ENCODE data around the gene ADAM23.

The ADAM23 gene

GRCh38 chr2:206433686-206434085, 9.6 kb upstream of the ADAM23 start:
- no peak for DNase-seq
- in situ Hi-C loops (cut with HindIII; ENCODE audit: low pct_ligation_motif_present, low pct_unique_long_range_greater_than_20kb, low sequenced_read_pairs), result no loop called here

GRCh38 chr2:206435742-206436141, 7.6 kb upstream of the ADAM23 start:
- no peak for DNase-seq
- in situ Hi-C loops (cut with HindIII; ENCODE audit: low pct_ligation_motif_present, low pct_unique_long_range_greater_than_20kb, low sequenced_read_pairs), result no loop called here

- no peak for DNase-seq
- in situ Hi-C loops (cut with HindIII; ENCODE audit: low pct_ligation_motif_present, low pct_unique_long_range_greater_than_20kb, low sequenced_read_pairs), result no loop called here
Measured at GRCh38 chr2:206438196-206438724, 5.1 kb upstream of the ADAM23 start.

- DNase-seq, result no peak
- in situ Hi-C loops (cut with HindIII; ENCODE audit: low pct_ligation_motif_present, low pct_unique_long_range_greater_than_20kb, low sequenced_read_pairs), result no loop called here
Measured at GRCh38 chr2:206442474-206442832, 879 bp upstream of the ADAM23 start.

- in situ Hi-C loops (cut with HindIII; ENCODE audit: low pct_ligation_motif_present, low pct_unique_long_range_greater_than_20kb, low sequenced_read_pairs), result no loop called here
- peak; percentile 24 for DNase-seq
Measured at GRCh38 chr2:206443735-206444527, 599 bp downstream of the ADAM23 start.

GRCh38 chr2:206445948-206446347, 2.6 kb downstream of the ADAM23 start:
- in situ Hi-C loops (cut with HindIII; ENCODE audit: low pct_ligation_motif_present, low pct_unique_long_range_greater_than_20kb, low sequenced_read_pairs), result no loop called here
- no peak for DNase-seq

GRCh38 chr2:206452242-206452641, 8.9 kb downstream of the ADAM23 start:
- DNase-seq, result no peak
- in situ Hi-C loops (cut with HindIII; ENCODE audit: low pct_ligation_motif_present, low pct_unique_long_range_greater_than_20kb, low sequenced_read_pairs), result no loop called here

- in situ Hi-C loops (cut with HindIII; ENCODE audit: low pct_ligation_motif_present, low pct_unique_long_range_greater_than_20kb, low sequenced_read_pairs), result no loop called here
- DNase-seq, result no peak
Measured at GRCh38 chr2:206452750-206453149, 9.4 kb downstream of the ADAM23 start.

- in situ Hi-C loops (cut with HindIII; ENCODE audit: low pct_ligation_motif_present, low pct_unique_long_range_greater_than_20kb, low sequenced_read_pairs), result no loop called here
- DNase-seq, result no peak
Measured at GRCh38 chr2:206456078-206456754, 12.9 kb downstream of the ADAM23 start.

GRCh38 chr2:206457188-206457634, 13.9 kb downstream of the ADAM23 start:
- no peak for DNase-seq

GRCh38 chr2:206462240-206462854, 19.0 kb downstream of the ADAM23 start:
- in situ Hi-C loops (cut with HindIII; ENCODE audit: low pct_ligation_motif_present, low pct_unique_long_range_greater_than_20kb, low sequenced_read_pairs), result no loop called here
- no peak for DNase-seq

More at GRCh38 chr2:206457188-206457634, 13.9 kb downstream of the ADAM23 start:
- in situ Hi-C loops (cut with HindIII; ENCODE audit: low pct_ligation_motif_present, low pct_unique_long_range_greater_than_20kb, low sequenced_read_pairs), result no loop called here

- in situ Hi-C loops (cut with HindIII; ENCODE audit: low pct_ligation_motif_present, low pct_unique_long_range_greater_than_20kb, low sequenced_read_pairs), result no loop called here
- DNase-seq, result no peak
Measured at GRCh38 chr2:206463685-206464084, 20.4 kb downstream of the ADAM23 start.

- in situ Hi-C loops (cut with HindIII; ENCODE audit: low pct_ligation_motif_present, low pct_unique_long_range_greater_than_20kb, low sequenced_read_pairs), result no loop called here
- DNase-seq, result no peak
Measured at GRCh38 chr2:206464597-206464996, 21.3 kb downstream of the ADAM23 start.

- in situ Hi-C loops (cut with HindIII; ENCODE audit: low pct_ligation_motif_present, low pct_unique_long_range_greater_than_20kb, low sequenced_read_pairs), result no loop called here
- no peak for DNase-seq
Measured at GRCh38 chr2:206471524-206472062, 28.3 kb downstream of the ADAM23 start.

GRCh38 chr2:206472094-206472493, 28.8 kb downstream of the ADAM23 start:
- in situ Hi-C loops (cut with HindIII; ENCODE audit: low pct_ligation_motif_present, low pct_unique_long_range_greater_than_20kb, low sequenced_read_pairs), result no loop called here

GRCh38 chr2:206474099-206474498, 30.8 kb downstream of the ADAM23 start:
- no peak for DNase-seq
- in situ Hi-C loops (cut with HindIII; ENCODE audit: low pct_ligation_motif_present, low pct_unique_long_range_greater_than_20kb, low sequenced_read_pairs), result no loop called here

More at GRCh38 chr2:206472094-206472493, 28.8 kb downstream of the ADAM23 start:
- DNase-seq, result no peak

- in situ Hi-C loops (cut with HindIII; ENCODE audit: low pct_ligation_motif_present, low pct_unique_long_range_greater_than_20kb, low sequenced_read_pairs), result no loop called here
- DNase-seq, result no peak
Measured at GRCh38 chr2:206477296-206477695, 34.0 kb downstream of the ADAM23 start.

GRCh38 chr2:206478340-206478739, 35.0 kb downstream of the ADAM23 start:
- no peak for DNase-seq
- in situ Hi-C loops (cut with HindIII; ENCODE audit: low pct_ligation_motif_present, low pct_unique_long_range_greater_than_20kb, low sequenced_read_pairs), result no loop called here

- in situ Hi-C loops (cut with HindIII; ENCODE audit: low pct_ligation_motif_present, low pct_unique_long_range_greater_than_20kb, low sequenced_read_pairs), result no loop called here
- no peak for DNase-seq
Measured at GRCh38 chr2:206480161-206480560, 36.8 kb downstream of the ADAM23 start.

Measured in ACHN (cell line).